DND-41 (cell line): ENCODE results near the gene LSR.

Experiments
- CTCF ChIP-seq: IDR thresholded peaks from 2 replicates; pipeline ENCODE4 v1.5.1; 2012; ENCODE audit warnings: borderline replicate concordance, low read length, moderate library complexity, mild to moderate bottlenecking; ENCODE audit not compliant: poor library complexity, severe bottlenecking; ENCODE audit errors: extremely low read depth
- EZH2 ChIP-seq: IDR thresholded peaks from 3 replicates; pipeline ENCODE4 v1.6.1; 2012; ENCODE audit warnings: borderline replicate concordance, low read depth, mild to moderate bottlenecking, moderate library complexity, low read length, inconsistent platforms; ENCODE audit not compliant: severe bottlenecking

GRCh38 chr19:35225951-35226350, 22.9 kb upstream of the LSR start:
- no peak for TF ChIP-seq EZH2
- TF ChIP-seq CTCF, result no peak
